Liver (tissue), 3 donors: ENCODE data around the gene QPCT.

Experiments
- EGR1 ChIP-seq, 2 donors: IDR thresholded peaks; 2 replicates each; pipeline ENCODE4 v1.6.1; 2016 to 2018; ENCODE audit warnings: antibody characterized with exemption in 2 of 2, low read depth in 2 of 2
- FOXA1 ChIP-seq: IDR thresholded peaks from 2 replicates; pipeline ENCODE4 v1.6.1; 2016; ENCODE audit warnings: antibody characterized with exemption
- FOXA2 ChIP-seq: IDR thresholded peaks from 2 replicates; pipeline ENCODE4 v1.6.1; 2016; ENCODE audit warnings: antibody characterized with exemption
- GABPA ChIP-seq, 2 donors: IDR thresholded peaks in 1 of 2; conservative IDR thresholded peaks in 1 of 2; 2 replicates each; pipeline ENCODE4 v1.6.1; 2016; ENCODE audit warnings: antibody characterized with exemption in 2 of 2, mild to moderate bottlenecking in 1 of 2, moderate library complexity in 1 of 2
- HNF4A ChIP-seq, 2 donors: conservative IDR thresholded peaks; 2 replicates each; pipeline ENCODE4 v1.6.1; 2016; ENCODE audit warnings: antibody characterized with exemption in 2 of 2, mild to moderate bottlenecking in 2 of 2
- JUND ChIP-seq, 2 donors: IDR thresholded peaks; 2 replicates each; pipeline ENCODE4 v1.6.1; 2016; ENCODE audit warnings: antibody characterized with exemption in 2 of 2
- RAD21 ChIP-seq, 2 donors: IDR thresholded peaks; 2 replicates each; pipeline ENCODE4 v1.6.1; 2016; ENCODE audit warnings: antibody characterized with exemption in 2 of 2, mild to moderate bottlenecking in 2 of 2
- SP1 ChIP-seq: IDR thresholded peaks from 2 replicates; pipeline ENCODE4 v1.6.1; 2018; ENCODE audit warnings: antibody characterized with exemption, mild to moderate bottlenecking
- TAF1 ChIP-seq: conservative IDR thresholded peaks from 2 replicates; pipeline ENCODE4 v1.6.1; 2016; ENCODE audit warnings: antibody characterized with exemption, mild to moderate bottlenecking
- YY1 ChIP-seq: IDR thresholded peaks from 2 replicates; pipeline ENCODE4 v1.6.1; 2016; ENCODE audit warnings: antibody characterized with exemption, mild to moderate bottlenecking
- TF ChIP-seq, protein P1 (sequence below): IDR thresholded peaks from 2 replicates; pipeline ENCODE4 v1.6.1; 2016; ENCODE audit warnings: antibody characterized with exemption, mild to moderate bottlenecking
- TF ChIP-seq, protein P2 (sequence below): fragments of 150-350 bp; IDR thresholded peaks from 2 replicates; pipeline ENCODE4 v1.5.1; 2017; ENCODE audit warnings: improper control_type of control experiment, low read depth, low read length; ENCODE audit not compliant: missing input control
- TF ChIP-seq, protein P3 (sequence below): IDR thresholded peaks from 2 replicates; pipeline ENCODE4 v1.6.1; 2016; ENCODE audit warnings: antibody characterized with exemption
- TF ChIP-seq, protein P4 (sequence below): IDR thresholded peaks from 2 replicates; pipeline ENCODE4 v1.6.1; 2016; ENCODE audit warnings: antibody characterized with exemption
- donor health status: healthy.
- donor health status: healthy.

DNA sequence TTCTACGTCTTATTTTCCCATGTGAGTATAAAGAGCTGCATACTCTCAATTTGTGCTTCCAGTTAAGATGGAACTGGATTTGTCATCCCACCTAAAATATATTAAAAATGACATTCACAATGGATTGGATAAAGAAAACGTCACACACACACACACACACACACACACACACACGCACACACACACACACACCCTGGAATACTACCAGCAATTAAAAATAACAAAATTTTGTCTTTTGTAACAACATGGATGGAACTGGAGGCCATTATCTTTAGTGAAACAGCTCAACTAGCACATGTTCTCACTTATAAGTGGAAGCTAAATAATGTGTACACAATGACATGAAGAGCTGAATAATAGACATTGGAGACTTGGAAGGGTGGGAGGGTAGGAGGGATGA is 3.8 kb upstream of the QPCT start:
- TF ChIP-seq, protein P1, sequence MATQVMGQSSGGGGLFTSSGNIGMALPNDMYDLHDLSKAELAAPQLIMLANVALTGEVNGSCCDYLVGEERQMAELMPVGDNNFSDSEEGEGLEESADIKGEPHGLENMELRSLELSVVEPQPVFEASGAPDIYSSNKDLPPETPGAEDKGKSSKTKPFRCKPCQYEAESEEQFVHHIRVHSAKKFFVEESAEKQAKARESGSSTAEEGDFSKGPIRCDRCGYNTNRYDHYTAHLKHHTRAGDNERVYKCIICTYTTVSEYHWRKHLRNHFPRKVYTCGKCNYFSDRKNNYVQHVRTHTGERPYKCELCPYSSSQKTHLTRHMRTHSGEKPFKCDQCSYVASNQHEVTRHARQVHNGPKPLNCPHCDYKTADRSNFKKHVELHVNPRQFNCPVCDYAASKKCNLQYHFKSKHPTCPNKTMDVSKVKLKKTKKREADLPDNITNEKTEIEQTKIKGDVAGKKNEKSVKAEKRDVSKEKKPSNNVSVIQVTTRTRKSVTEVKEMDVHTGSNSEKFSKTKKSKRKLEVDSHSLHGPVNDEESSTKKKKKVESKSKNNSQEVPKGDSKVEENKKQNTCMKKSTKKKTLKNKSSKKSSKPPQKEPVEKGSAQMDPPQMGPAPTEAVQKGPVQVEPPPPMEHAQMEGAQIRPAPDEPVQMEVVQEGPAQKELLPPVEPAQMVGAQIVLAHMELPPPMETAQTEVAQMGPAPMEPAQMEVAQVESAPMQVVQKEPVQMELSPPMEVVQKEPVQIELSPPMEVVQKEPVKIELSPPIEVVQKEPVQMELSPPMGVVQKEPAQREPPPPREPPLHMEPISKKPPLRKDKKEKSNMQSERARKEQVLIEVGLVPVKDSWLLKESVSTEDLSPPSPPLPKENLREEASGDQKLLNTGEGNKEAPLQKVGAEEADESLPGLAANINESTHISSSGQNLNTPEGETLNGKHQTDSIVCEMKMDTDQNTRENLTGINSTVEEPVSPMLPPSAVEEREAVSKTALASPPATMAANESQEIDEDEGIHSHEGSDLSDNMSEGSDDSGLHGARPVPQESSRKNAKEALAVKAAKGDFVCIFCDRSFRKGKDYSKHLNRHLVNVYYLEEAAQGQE = no peak
- TF ChIP-seq, protein P2, sequence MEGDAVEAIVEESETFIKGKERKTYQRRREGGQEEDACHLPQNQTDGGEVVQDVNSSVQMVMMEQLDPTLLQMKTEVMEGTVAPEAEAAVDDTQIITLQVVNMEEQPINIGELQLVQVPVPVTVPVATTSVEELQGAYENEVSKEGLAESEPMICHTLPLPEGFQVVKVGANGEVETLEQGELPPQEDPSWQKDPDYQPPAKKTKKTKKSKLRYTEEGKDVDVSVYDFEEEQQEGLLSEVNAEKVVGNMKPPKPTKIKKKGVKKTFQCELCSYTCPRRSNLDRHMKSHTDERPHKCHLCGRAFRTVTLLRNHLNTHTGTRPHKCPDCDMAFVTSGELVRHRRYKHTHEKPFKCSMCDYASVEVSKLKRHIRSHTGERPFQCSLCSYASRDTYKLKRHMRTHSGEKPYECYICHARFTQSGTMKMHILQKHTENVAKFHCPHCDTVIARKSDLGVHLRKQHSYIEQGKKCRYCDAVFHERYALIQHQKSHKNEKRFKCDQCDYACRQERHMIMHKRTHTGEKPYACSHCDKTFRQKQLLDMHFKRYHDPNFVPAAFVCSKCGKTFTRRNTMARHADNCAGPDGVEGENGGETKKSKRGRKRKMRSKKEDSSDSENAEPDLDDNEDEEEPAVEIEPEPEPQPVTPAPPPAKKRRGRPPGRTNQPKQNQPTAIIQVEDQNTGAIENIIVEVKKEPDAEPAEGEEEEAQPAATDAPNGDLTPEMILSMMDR = no peak
- no peak for TF ChIP-seq JUND (IDR thresholded peaks at IDR 0.05)
- TF ChIP-seq FOXA2 = no peak
- TF ChIP-seq RAD21 (IDR thresholded peaks at IDR 0.05) = no peak
- TF ChIP-seq, protein P3, sequence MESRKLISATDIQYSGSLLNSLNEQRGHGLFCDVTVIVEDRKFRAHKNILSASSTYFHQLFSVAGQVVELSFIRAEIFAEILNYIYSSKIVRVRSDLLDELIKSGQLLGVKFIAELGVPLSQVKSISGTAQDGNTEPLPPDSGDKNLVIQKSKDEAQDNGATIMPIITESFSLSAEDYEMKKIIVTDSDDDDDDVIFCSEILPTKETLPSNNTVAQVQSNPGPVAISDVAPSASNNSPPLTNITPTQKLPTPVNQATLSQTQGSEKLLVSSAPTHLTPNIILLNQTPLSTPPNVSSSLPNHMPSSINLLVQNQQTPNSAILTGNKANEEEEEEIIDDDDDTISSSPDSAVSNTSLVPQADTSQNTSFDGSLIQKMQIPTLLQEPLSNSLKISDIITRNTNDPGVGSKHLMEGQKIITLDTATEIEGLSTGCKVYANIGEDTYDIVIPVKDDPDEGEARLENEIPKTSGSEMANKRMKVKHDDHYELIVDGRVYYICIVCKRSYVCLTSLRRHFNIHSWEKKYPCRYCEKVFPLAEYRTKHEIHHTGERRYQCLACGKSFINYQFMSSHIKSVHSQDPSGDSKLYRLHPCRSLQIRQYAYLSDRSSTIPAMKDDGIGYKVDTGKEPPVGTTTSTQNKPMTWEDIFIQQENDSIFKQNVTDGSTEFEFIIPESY = no peak
- no peak for TF ChIP-seq TAF1
- TF ChIP-seq SP1 = no peak
- TF ChIP-seq FOXA1 = no peak
- TF ChIP-seq YY1 = no peak
- no peak for TF ChIP-seq HNF4A (conservative IDR thresholded peaks at IDR 0.05)
- TF ChIP-seq GABPA (IDR thresholded peaks at IDR 0.05 in 1 of 2, conservative IDR thresholded peaks at IDR 0.05 in 1 of 2) = no peak
- TF ChIP-seq, protein P4, sequence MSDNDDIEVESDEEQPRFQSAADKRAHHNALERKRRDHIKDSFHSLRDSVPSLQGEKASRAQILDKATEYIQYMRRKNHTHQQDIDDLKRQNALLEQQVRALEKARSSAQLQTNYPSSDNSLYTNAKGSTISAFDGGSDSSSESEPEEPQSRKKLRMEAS = no peak
- no peak for TF ChIP-seq EGR1 (IDR thresholded peaks at IDR 0.05; ENCODE audit: low read depth in 2 of 2)
